Stimulated activated memory B cell treated with anti-CD40 and anti-IgM and Interleukin-4, amounts not matched to agents 10 μg/mL and 1 μg/mL and 100 μg/mL, for 72 hours (primary cell): ENCODE measurements around the gene ANGPT4.

Source experiments
- ATAC-seq: fragments of 150-1000 bp; cut with Tn5 transposase; 2 replicates; pipeline ENCODE4 v1.10.0; 2021
- H3K27ac Mint-ChIP-seq: one replicate; pipeline ENCODE4 v1.8.0; 2022; ENCODE audit warnings: mild to moderate bottlenecking, mixed read lengths
- H3K27me3 Mint-ChIP-seq: one replicate; pipeline ENCODE4 v1.8.0; 2022; ENCODE audit warnings: mixed read lengths
- H3K36me3 Mint-ChIP-seq: one replicate; pipeline ENCODE4 v1.8.0; 2022; ENCODE audit warnings: mixed read lengths
- H3K4me1 Mint-ChIP-seq: one replicate; pipeline ENCODE4 v1.8.0; 2022; ENCODE audit warnings: mixed read lengths
- H3K4me3 Mint-ChIP-seq: one replicate; pipeline ENCODE4 v1.8.0; 2022; ENCODE audit warnings: mild to moderate bottlenecking, moderate library complexity, mixed read lengths
- H3K9me3 Mint-ChIP-seq: one replicate; pipeline ENCODE4 v1.8.0; 2022; ENCODE audit warnings: mixed read lengths

The ANGPT4 gene, protein sequence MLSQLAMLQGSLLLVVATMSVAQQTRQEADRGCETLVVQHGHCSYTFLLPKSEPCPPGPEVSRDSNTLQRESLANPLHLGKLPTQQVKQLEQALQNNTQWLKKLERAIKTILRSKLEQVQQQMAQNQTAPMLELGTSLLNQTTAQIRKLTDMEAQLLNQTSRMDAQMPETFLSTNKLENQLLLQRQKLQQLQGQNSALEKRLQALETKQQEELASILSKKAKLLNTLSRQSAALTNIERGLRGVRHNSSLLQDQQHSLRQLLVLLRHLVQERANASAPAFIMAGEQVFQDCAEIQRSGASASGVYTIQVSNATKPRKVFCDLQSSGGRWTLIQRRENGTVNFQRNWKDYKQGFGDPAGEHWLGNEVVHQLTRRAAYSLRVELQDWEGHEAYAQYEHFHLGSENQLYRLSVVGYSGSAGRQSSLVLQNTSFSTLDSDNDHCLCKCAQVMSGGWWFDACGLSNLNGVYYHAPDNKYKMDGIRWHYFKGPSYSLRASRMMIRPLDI

DNA sequence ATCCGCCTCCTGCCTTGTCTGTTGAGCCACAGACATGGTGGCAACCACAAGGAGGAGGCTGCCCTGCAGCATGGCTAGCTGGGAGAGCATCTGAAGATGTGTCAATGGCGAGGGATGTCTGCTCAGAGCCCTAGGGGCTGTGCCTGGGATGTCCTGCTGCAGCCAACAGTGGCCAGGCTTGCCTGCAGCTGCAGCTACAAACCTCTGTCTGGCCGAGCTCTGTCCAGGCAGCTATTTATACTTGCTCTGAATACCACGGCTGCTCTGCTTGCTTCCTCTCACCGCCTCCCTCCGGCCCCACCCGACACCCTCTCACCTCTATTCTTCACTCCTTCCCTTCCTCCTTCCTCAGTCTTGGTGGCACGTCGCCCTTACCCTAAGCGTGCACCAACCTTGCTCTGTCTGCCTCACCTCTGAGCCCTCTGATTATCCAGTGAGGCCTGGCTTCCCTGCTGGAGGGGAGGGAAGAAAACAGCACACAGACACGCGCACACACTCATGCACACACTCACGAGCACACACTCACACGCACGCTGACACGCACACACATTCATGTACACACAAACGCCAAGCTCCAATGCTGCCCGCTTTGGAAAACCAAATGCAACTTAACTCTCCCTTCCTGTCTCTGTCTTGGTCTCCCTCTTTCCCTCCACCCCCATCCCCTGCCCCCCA lies at the start of gene ANGPT4:
Gene ANGPT4 (minus strand): TSS at position 210 of the 675 bp plus-strand sequence. CDS start 120 bp downstream, at position 90.
- no peak for ATAC-seq
- Mint-ChIP-seq H3K9me3 (no peaks in the 10 kb centered on the region), H3K4me3 (no peak within 1 kb of the TSS), H3K4me1 (peaks cover 4% of the 10 kb centered on the region), H3K27me3 (peaks cover 55% of the 10 kb centered on the region), H3K27ac (no peak within 1 kb of the TSS), H3K36me3 (no peaks in the 10 kb centered on the region)

- Mint-ChIP-seq H3K9me3 (no peaks in the 10 kb centered on the region), H3K4me3 (no peak overlapping the region), H3K27ac (no peak overlapping the region), H3K27me3 (peaks cover 58% of the 10 kb centered on the region), H3K4me1 (no peaks in the 10 kb centered on the region), H3K36me3 (no peaks in the 10 kb centered on the region)
- ATAC-seq = no peak
Observed at GRCh38 chr20:963795-964194, 47.7 kb upstream of the ANGPT4 start.

GRCh38 chr20:962683-963082 lies 46.5 kb upstream of the ANGPT4 start:
- ATAC-seq = no peak
- Mint-ChIP-seq H3K27ac (no peak overlapping the region), H3K36me3 (no peaks in the 10 kb centered on the region), H3K4me3 (no peak overlapping the region), H3K9me3 (no peaks in the 10 kb centered on the region), H3K4me1 (no peaks in the 10 kb centered on the region), H3K27me3 (peaks cover 65% of the 10 kb centered on the region)

DNA sequence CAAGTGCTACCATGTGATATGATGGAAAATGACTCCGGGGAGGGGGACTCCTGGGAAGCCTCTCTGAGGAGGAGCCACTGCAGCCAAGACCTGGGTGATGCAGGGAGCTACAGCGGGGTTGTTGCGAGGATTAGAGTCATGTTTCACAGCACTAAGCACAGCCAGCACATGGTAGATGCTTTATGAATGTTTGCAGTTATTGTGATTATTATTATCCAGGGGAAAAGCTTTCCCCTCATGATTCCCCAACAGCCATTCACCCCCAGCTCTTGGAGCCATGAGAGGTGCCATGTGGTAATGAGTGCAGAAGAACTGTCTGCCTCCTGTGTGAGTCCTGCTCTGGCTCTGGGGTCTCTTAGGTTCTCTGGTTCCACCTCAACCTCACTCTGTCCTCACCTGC lies 46.1 kb upstream of the ANGPT4 start:
- Mint-ChIP-seq H3K4me1 (no peaks in the 10 kb centered on the region), H3K27me3 (peaks cover 70% of the 10 kb centered on the region), H3K36me3 (no peaks in the 10 kb centered on the region), H3K9me3 (no peaks in the 10 kb centered on the region), H3K27ac (no peak overlapping the region), H3K4me3 (no peak overlapping the region)
- ATAC-seq = no peak

GRCh38 chr20:961768-962167 lies 45.6 kb upstream of the ANGPT4 start:
- H3K27me3 Mint-ChIP-seq = peaks cover 71% of the 10 kb centered on the region
- no peaks in the 10 kb centered on the region for H3K4me1 Mint-ChIP-seq
- ATAC-seq = no peak

GRCh38 chr20:959996-960615 lies 44.0 kb upstream of the ANGPT4 start:
- Mint-ChIP-seq H3K36me3 (no peaks in the 10 kb centered on the region), H3K9me3 (no peaks in the 10 kb centered on the region), H3K27ac (no peak overlapping the region), H3K4me3 (no peak overlapping the region), H3K4me1 (no peaks in the 10 kb centered on the region), H3K27me3 (peaks cover 75% of the 10 kb centered on the region)
- ATAC-seq = no peak

More at GRCh38 chr20:961768-962167, 45.6 kb upstream of the ANGPT4 start:
- Mint-ChIP-seq H3K4me3 (no peak overlapping the region), H3K36me3 (no peaks in the 10 kb centered on the region), H3K9me3 (no peaks in the 10 kb centered on the region), H3K27ac (no peak overlapping the region)

GRCh38 chr20:958936-959815 lies 43.0 kb upstream of the ANGPT4 start:
- no peak overlapping the region for H3K27ac Mint-ChIP-seq
- peaks cover 75% of the 10 kb centered on the region for H3K27me3 Mint-ChIP-seq

GRCh38 chr20:957544-957943 lies 41.4 kb upstream of the ANGPT4 start:
- no peak overlapping the region for H3K4me3 Mint-ChIP-seq
- H3K36me3 Mint-ChIP-seq = no peaks in the 10 kb centered on the region
- no peak for ATAC-seq
- no peak overlapping the region for H3K27ac Mint-ChIP-seq
- H3K9me3 Mint-ChIP-seq = no peaks in the 10 kb centered on the region
- peaks cover 81% of the 10 kb centered on the region for H3K27me3 Mint-ChIP-seq
- H3K4me1 Mint-ChIP-seq = no peaks in the 10 kb centered on the region

More at GRCh38 chr20:958936-959815, 43.0 kb upstream of the ANGPT4 start:
- no peaks in the 10 kb centered on the region for H3K9me3 Mint-ChIP-seq
- H3K36me3 Mint-ChIP-seq = no peaks in the 10 kb centered on the region
- ATAC-seq = peak; percentile 38
- no peak overlapping the region for H3K4me3 Mint-ChIP-seq
- no peaks in the 10 kb centered on the region for H3K4me1 Mint-ChIP-seq

- Mint-ChIP-seq H3K27me3 (peaks cover 91% of the 10 kb centered on the region), H3K9me3 (no peaks in the 10 kb centered on the region), H3K36me3 (no peaks in the 10 kb centered on the region), H3K27ac (no peak overlapping the region), H3K4me1 (no peaks in the 10 kb centered on the region), H3K4me3 (no peak overlapping the region)
- peak; percentile 69 for ATAC-seq
Observed at GRCh38 chr20:956330-956951, 40.3 kb upstream of the ANGPT4 start.

GRCh38 chr20:955656-956055 lies 39.5 kb upstream of the ANGPT4 start:
- peaks cover 87% of the 10 kb centered on the region for H3K27me3 Mint-ChIP-seq
- no peak overlapping the region for H3K4me3 Mint-ChIP-seq
- H3K27ac Mint-ChIP-seq = no peak overlapping the region
- H3K36me3 Mint-ChIP-seq = no peaks in the 10 kb centered on the region
- no peaks in the 10 kb centered on the region for H3K4me1 Mint-ChIP-seq
- ATAC-seq = no peak
- no peaks in the 10 kb centered on the region for H3K9me3 Mint-ChIP-seq

GRCh38 chr20:955111-955510 lies 39.0 kb upstream of the ANGPT4 start:
- Mint-ChIP-seq H3K36me3 (no peaks in the 10 kb centered on the region), H3K4me3 (no peak overlapping the region)

GRCh38 chr20:953742-954141 lies 37.6 kb upstream of the ANGPT4 start:
- Mint-ChIP-seq H3K27me3 (peaks cover 83% of the 10 kb centered on the region), H3K4me3 (no peak overlapping the region), H3K27ac (no peak overlapping the region), H3K9me3 (peaks cover 3% of the 10 kb centered on the region), H3K4me1 (no peaks in the 10 kb centered on the region), H3K36me3 (no peaks in the 10 kb centered on the region)
- no peak for ATAC-seq

More at GRCh38 chr20:955111-955510, 39.0 kb upstream of the ANGPT4 start:
- no peak for ATAC-seq
- Mint-ChIP-seq H3K27ac (no peak overlapping the region), H3K27me3 (peaks cover 83% of the 10 kb centered on the region), H3K4me1 (no peaks in the 10 kb centered on the region), H3K9me3 (no peaks in the 10 kb centered on the region)

GRCh38 chr20:952196-952795 lies 36.2 kb upstream of the ANGPT4 start:
- no peak overlapping the region for H3K4me3 Mint-ChIP-seq

More at GRCh38 chr20:952196-952795, 36.2 kb upstream of the ANGPT4 start:
- Mint-ChIP-seq H3K27ac (no peak overlapping the region), H3K4me1 (no peaks in the 10 kb centered on the region), H3K9me3 (peaks cover 3% of the 10 kb centered on the region), H3K27me3 (peaks cover 81% of the 10 kb centered on the region), H3K36me3 (no peaks in the 10 kb centered on the region)
- no peak for ATAC-seq
